ENCODE measurements around the gene HMGB4.
A peak's percentile ranks its signal among the peaks of the same experiment; 100 is the strongest.

HMGB4 gene

DNA sequence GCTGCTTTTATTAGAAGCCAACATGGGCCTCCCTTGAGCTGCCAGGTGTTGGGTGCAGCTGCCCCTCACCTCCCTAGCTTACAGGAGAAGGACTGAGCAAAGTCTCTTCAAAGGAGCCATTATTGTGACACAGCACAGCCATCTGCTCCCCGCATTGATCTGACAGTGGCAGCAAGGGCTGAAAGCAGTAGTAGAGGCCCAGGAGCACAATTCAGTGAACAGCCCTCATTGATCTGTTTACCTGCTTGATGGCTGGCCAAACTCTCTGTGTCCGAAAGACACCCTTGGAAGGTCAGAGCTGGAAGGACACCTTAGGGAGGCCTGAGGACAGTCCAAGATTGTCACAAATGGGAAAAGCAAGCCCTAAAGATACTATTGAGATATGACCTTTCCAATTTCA is 14.5 kb downstream of the HMGB4 start:
- TF ChIP-seq TCF12 (IDR thresholded peaks at IDR 0.05; ENCODE audit: low read depth) (no peak), CREB1 (IDR thresholded peaks at IDR 0.05; ENCODE audit: low read depth) (no peak), FOXM1 (IDR thresholded peaks at IDR 0.05; ENCODE audit: borderline replicate concordance, low read depth) (no peak), EP300 (IDR thresholded peaks at IDR 0.05; ENCODE audit: borderline replicate concordance) (no peak), ZBTB7A (IDR thresholded peaks at IDR 0.05; ENCODE audit: low read depth) (no peak)

DNA sequence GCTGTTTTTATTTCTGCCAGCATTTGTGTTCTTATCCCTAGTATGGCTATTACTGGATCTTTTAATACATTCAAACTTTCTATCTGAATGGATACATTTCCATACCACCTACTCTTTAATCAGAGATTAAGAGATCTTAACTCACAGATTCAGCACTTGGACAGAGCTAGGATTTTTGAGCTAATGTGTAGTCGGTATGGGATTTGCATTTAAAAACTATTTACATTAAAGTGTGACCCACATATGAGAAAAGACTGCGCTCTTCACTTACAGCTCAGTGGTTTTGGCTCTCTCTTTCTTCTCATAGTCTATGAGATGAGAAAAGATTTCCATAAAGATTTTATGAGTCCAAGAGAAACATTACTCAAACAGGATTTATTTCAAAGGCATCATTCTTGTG is 16.4 kb downstream of the HMGB4 start:
- TF ChIP-seq, protein P1, sequence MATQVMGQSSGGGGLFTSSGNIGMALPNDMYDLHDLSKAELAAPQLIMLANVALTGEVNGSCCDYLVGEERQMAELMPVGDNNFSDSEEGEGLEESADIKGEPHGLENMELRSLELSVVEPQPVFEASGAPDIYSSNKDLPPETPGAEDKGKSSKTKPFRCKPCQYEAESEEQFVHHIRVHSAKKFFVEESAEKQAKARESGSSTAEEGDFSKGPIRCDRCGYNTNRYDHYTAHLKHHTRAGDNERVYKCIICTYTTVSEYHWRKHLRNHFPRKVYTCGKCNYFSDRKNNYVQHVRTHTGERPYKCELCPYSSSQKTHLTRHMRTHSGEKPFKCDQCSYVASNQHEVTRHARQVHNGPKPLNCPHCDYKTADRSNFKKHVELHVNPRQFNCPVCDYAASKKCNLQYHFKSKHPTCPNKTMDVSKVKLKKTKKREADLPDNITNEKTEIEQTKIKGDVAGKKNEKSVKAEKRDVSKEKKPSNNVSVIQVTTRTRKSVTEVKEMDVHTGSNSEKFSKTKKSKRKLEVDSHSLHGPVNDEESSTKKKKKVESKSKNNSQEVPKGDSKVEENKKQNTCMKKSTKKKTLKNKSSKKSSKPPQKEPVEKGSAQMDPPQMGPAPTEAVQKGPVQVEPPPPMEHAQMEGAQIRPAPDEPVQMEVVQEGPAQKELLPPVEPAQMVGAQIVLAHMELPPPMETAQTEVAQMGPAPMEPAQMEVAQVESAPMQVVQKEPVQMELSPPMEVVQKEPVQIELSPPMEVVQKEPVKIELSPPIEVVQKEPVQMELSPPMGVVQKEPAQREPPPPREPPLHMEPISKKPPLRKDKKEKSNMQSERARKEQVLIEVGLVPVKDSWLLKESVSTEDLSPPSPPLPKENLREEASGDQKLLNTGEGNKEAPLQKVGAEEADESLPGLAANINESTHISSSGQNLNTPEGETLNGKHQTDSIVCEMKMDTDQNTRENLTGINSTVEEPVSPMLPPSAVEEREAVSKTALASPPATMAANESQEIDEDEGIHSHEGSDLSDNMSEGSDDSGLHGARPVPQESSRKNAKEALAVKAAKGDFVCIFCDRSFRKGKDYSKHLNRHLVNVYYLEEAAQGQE (IDR thresholded peaks at IDR 0.05; ENCODE audit: low read depth): peak; percentile 74
- no peak for TF ChIP-seq TEAD4 (IDR thresholded peaks at IDR 0.05)
- TF ChIP-seq NFIC (IDR thresholded peaks at IDR 0.05): no peak

DNA sequence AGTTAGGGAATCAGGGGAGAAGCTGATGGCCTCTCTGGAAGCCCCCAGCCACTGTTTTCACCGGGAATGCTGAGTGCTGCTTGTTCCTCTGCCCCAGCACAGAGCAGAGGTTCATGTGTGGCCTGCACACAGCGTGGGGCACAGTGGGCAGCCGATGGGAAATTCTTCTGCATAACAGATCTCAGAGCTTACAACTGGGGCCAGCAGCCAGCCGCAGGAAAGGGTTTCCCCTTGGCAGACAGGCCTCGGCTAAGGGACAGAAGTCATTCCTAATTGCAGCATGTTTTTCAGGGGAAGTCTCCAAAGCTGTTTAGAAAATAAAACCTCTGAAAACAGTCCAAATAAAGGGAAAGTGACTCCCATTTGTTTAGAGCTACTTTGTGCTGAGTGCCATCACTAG is 22.6 kb downstream of the HMGB4 start:
- TF ChIP-seq RAD21 (IDR thresholded peaks at IDR 0.05; ENCODE audit: low read depth): no peak
- no peak for TF ChIP-seq TCF12 (IDR thresholded peaks at IDR 0.05; ENCODE audit: low read depth)
- TF ChIP-seq YY1 (IDR thresholded peaks at IDR 0.05; ENCODE audit: low read depth): no peak
- TF ChIP-seq NFIC (IDR thresholded peaks at IDR 0.05): no peak
- TF ChIP-seq, protein P1 (IDR thresholded peaks at IDR 0.05; ENCODE audit: low read depth): no peak
- TF ChIP-seq, protein P2, sequence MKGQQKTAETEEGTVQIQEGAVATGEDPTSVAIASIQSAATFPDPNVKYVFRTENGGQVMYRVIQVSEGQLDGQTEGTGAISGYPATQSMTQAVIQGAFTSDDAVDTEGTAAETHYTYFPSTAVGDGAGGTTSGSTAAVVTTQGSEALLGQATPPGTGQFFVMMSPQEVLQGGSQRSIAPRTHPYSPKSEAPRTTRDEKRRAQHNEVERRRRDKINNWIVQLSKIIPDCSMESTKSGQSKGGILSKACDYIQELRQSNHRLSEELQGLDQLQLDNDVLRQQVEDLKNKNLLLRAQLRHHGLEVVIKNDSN (IDR thresholded peaks at IDR 0.05): no peak
- TF ChIP-seq EP300 (IDR thresholded peaks at IDR 0.05; ENCODE audit: borderline replicate concordance): no peak
- TF ChIP-seq, protein P3, sequence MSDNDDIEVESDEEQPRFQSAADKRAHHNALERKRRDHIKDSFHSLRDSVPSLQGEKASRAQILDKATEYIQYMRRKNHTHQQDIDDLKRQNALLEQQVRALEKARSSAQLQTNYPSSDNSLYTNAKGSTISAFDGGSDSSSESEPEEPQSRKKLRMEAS (IDR thresholded peaks at IDR 0.05): no peak
- TF ChIP-seq CREB1 (IDR thresholded peaks at IDR 0.05; ENCODE audit: low read depth): no peak
- no peak for TF ChIP-seq TAF1 (IDR thresholded peaks at IDR 0.05; ENCODE audit: low read depth)
- no peak for TF ChIP-seq ZBTB7A (IDR thresholded peaks at IDR 0.05; ENCODE audit: low read depth)
- no peak for TF ChIP-seq FOXM1 (IDR thresholded peaks at IDR 0.05; ENCODE audit: borderline replicate concordance, low read depth)
- TF ChIP-seq TEAD4 (IDR thresholded peaks at IDR 0.05): no peak
- no peak for TF ChIP-seq CEBPB (IDR thresholded peaks at IDR 0.05)
- no peak for TF ChIP-seq EGR1 (IDR thresholded peaks at IDR 0.05)

DNA sequence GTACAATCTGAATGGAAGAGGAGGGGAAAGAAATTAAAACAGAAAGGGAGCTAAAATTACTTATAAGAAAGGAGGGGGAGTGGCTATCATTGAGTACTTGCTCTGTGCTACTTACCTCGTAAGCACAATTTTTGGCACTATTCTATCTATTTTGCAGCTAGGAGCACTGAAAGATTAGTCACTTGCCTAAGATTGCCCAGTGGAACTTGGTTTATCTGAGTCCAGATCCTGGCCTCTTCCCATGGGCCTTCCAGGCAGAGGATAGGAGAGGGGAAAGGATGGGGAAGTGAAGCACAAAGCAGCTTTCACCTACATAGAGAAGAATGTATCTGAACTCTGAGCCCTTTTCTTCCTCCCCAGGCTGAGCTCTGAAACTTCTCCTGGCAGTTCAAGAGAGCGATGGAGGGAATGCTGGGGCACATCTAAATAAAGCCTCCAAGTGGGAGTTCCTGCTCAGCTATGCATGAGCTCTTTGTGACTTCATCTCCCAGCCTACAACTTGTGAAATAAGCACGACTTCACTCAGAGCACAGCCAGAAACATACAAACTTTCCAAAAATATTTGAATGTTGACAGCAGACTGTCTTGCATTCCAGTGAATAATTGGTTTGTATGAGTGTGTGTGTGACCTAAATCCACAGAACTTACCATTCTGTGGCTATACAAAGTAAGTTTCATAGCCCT is 29.4 kb downstream of the HMGB4 start:
- no peak for TF ChIP-seq TCF12 (IDR thresholded peaks at IDR 0.05; ENCODE audit: low read depth)
- no peak for TF ChIP-seq NFIC (IDR thresholded peaks at IDR 0.05)

DNA sequence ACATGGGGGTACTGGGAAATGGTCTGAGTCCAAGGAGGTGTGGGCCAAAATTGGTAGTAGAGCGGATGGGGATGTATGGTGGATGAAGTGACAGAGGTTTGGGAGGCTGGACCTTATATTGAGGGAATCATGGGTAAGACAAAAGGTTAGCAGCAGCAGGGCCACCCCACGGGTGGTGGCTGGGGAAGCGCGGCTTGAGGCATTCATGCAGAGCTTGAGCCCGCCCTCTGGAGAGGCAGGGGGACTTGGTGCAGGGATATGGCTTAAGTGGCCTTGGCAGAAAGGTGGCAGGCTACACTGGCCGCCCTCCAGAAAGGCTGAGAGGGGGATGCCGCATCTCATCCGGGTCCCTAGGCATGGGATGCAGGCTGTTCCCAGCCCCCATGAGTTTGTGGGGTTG is 31.5 kb downstream of the HMGB4 start:
- TF ChIP-seq EGR1 (IDR thresholded peaks at IDR 0.05) (no peak), NFIC (IDR thresholded peaks at IDR 0.05) (no peak)
- TF ChIP-seq, protein P2 (IDR thresholded peaks at IDR 0.05): no peak

DNA sequence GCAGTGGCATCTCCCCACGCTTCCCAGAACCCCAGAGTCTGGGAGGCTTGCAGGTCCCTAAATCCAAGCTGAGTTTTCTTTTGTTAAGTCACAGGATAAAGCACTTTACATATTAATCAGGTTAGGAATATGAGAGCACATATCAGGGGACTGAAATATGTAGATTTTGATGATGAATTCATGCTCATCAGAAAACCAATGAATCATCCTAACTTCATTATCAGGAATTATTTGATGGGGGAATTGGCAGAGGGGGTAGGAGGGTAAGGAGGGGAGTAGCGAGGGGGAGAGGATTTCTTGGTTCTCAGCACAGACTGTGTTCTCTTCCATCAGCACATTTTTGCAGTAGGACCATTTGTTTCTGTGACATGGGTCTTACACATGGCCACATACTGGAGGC is 32.1 kb downstream of the HMGB4 start:
- TF ChIP-seq YY1 (IDR thresholded peaks at IDR 0.05; ENCODE audit: low read depth) (no peak), EGR1 (IDR thresholded peaks at IDR 0.05) (no peak), FOXM1 (IDR thresholded peaks at IDR 0.05; ENCODE audit: borderline replicate concordance, low read depth) (no peak), TEAD4 (IDR thresholded peaks at IDR 0.05) (no peak), ZBTB7A (IDR thresholded peaks at IDR 0.05; ENCODE audit: low read depth) (no peak), NFIC (IDR thresholded peaks at IDR 0.05) (no peak), CEBPB (IDR thresholded peaks at IDR 0.05) (no peak), EP300 (IDR thresholded peaks at IDR 0.05; ENCODE audit: borderline replicate concordance) (no peak)
- TF ChIP-seq, protein P1 (IDR thresholded peaks at IDR 0.05; ENCODE audit: low read depth): no peak
- TF ChIP-seq, protein P3 (IDR thresholded peaks at IDR 0.05): no peak

All from Ishikawa (cell line).